ENCODE measurements around the gene ELAVL1.

The ELAVL1 gene

DNA sequence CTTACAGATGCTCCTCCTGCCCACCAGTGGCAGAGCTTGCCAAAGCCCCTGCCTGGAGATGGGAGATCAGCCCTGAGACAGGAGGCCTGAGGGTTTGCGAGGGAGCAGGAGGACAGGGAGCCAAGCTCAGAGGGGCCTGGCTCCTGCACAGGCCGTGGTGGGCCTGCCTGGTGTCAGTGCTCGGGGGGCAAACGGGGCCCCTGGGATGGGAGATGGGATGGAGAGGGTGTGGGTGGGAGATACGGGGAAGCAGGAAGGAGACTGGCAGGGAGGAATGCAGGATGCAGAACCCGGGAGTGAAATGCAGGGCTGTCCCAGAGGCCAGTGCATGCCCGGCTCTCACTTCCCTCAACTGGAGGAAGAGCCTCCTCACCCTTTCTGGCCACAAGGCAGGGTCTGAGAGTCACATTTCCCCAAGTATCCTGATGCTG lies 19.9 kb downstream of the ELAVL1 start:
- DNase-seq (ENCODE audit: low read depth in 2 of 2) = no peak

DNA sequence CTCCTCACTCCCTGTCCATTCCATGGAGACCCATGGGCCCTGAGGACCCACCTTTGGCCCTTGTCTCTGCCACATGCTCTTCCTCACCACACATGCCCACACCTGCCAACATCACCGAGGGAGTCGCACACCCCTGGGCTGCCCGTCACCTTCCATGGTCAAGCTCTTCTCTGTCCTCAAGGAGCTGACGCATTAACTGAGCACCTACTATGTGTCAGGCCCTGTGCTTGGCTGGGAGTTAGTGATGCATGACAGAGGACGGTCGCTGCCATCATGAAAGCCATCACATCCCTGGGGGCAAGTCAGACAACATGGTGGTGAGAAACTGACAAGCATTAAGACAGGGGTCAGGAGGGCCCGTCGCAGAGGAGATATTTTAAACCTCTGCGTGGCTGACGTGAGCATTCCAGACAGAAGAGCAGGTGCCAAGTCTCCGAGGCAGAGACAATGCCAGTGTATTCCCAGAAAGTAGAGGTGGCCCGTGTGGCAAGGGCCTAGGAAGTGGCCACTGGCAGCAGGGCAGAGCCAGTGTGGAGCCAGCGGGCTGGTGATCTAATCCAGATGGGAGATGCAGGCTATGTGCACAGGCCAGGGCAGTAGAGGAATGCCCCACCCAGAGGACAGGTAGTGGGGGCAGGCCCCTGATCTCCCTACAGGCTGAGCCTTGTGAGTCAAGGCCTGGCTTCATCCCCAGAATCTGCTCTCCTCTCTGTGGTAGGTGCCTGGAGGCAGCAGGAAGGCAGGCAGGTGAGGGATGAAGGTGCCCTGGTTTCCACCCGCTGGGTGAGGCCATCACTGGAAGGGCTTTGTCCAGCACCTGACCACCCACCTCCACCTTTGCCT lies 21.2 kb downstream of the ELAVL1 start:
- no peak for DNase-seq (ENCODE audit: low read depth in 2 of 2)

DNA sequence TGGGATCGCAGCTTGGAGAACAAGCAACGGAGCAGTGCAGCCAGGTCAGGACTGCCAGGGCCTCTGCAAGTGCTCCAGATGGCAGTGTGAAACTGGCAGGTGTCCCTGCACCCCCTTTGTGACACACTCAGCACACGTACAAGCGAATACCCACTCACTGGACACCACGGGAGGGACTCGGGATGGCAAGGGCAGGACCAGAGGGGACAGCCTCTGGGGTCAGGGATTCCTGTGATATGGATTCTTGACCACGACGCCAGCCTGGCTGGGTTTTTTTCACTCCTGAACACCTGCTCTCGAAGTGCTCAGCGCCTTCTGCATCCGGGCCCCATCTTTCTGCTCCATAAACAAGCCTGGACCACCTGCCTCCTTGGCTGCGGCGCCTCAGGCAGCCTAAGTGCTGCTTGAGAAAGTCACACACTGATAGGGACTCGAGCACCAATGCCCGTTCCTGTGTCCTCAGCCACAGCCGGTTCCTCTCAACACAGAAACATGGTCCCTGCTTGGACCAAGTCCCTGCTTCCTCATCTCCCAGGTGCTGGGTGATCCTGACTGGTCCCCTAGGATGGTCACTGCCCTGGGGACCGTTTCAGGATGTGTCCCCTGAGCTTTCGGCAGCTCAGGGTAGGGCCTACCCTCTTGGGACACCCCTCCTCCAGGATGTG lies 22.0 kb downstream of the ELAVL1 start:
- no peak for DNase-seq (ENCODE audit: low read depth in 2 of 2)

DNA sequence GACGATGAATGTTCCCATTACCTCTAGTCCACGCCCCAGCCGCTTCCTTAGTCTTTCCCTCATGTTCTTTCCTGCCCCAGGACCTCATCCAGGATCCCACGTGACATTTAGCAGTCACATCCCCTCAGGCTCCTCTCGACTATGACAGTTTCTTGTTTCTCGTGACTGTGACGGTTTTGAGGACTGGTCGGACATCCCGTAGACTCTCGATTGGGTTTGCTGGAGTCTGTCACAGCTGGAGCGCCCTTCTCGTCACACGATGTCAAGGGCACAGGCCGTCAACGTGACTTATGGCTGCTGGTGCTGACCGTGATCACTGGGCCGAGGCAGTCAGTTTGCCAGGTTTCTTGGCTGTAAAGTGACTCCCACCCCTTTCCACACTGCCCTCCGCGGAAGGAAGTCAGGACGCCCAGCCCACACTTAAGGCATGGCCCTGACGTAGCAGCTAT lies 22.8 kb downstream of the ELAVL1 start:
- DNase-seq (ENCODE audit: low read depth in 2 of 2) = no peak

DNA sequence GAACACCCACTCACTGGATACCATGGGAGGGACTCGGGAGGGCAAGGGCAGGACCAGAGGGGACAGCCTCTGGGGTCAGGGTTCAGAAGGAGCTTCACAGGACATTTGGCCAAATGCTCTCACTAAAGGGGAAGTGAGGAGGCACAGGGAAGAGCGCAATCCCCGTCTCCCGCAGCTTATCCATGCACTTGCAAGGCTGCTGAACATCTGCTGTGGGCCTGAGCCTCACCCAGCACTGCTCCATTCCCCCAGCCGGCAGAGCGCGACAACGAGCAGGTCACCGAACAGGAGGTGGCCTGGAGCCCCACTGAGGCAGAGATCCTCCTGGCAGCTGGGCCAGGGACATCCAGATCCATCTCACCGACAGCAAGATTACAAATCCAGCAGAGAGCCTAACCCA lies 23.3 kb downstream of the ELAVL1 start:
- no peak for DNase-seq (ENCODE audit: low read depth in 2 of 2)

DNA sequence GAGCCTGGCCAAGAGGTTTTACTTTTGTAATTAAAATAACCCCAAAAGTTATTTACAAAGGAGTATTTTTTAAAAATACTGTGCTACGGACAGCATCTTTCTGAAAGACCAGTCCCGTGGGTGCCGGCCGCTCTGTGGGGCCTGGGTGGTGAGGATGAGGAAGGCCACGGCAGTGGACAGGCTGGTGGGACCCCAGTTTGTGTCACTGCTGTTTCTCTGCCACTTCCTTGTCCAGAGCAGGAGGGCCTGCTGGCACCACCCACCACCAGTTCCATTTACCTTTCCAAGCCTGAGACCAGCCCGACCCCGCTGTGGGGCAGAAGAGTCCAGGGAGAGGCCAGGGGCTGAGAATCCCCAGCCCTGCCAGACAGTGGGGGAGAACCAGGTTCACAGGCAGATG lies 23.8 kb downstream of the ELAVL1 start:
- no peak for DNase-seq (ENCODE audit: low read depth in 2 of 2)

DNA sequence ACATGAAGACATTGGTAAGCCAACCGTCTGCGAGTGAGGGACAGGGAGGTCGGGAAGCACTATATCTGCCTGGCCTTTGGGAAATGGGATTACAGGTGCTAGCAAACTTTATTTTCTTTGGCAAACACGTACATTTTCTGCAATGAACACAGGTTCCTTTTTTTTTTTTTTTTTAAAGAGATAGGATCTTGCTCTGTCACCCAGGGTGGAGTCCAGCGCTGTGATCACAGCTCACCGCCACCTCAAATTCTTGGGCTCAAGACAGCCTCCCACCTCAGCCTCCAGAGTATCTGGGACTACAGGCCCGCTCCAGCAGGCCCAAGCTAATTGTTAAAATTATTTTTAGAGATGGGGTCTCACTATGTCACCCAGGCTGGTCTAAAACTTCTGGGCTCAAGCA lies 24.2 kb downstream of the ELAVL1 start:
- DNase-seq (ENCODE audit: low read depth in 2 of 2) = no peak

DNA sequence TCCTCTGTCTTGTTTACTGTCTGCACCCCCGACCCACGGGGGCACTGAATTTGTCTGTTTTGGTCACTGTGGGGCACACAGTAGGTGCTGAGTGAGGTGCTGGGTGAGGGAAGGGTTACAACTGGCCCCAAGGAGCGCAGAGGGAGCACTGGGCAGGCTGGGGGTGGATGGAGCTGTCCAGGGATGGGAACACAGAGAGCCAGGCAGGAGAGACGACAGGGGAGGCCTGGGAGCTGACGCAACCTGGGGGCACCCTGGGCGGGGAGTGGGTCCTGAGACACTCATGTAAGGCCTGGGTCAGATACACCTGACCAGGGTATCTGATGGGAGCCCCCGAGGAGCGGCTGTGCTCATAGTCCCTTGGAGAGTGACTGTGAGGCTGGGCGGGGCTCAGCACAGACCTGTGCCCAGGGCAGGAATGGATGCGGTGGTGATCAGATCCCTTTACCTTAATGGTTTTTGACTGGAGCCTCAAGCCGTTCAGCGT lies 24.8 kb downstream of the ELAVL1 start:
- DNase-seq (ENCODE audit: low read depth in 2 of 2) = no peak

DNA sequence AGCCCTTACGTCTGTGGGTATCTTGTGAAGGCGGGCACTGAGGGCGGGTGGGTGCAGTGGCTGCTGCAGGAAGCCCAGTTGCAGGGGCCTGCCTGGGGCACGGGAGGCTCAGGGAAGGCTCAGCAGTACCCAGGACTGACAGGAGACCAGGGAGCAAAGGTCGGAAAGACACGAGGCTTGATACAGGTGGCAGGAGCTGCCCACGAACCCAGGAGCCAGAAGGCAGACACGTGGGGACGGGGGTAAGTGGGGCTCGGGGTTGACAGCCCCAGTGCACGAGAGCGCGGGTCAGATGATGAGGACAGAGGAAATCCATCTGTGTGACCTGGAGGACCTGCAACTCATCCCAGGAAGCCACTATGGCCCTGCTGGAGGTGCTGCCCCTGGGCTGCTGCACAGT lies 25.3 kb downstream of the ELAVL1 start:
- no peak for DNase-seq (ENCODE audit: low read depth in 2 of 2)

DNA sequence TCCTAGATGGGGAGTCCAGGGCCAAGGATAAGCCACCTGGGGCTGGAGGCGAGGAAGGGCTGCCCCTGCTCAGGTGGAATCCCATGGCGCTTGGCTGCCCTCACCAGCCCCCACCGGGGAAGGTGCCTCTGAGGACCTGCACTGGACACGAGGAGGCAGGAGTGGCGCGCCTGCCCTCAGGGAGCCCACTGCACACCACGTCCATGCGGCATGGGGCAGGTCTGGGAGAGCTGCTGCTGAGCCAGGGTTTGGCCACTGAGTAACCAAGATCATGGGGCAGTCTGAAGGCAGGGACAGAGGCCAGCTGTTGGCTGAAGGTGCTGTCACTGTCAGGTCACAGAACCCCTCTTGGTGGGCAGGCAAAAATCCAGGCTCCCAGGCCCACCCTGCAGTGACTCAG lies 25.9 kb downstream of the ELAVL1 start:
- no peak for DNase-seq (ENCODE audit: low read depth in 2 of 2)

DNA sequence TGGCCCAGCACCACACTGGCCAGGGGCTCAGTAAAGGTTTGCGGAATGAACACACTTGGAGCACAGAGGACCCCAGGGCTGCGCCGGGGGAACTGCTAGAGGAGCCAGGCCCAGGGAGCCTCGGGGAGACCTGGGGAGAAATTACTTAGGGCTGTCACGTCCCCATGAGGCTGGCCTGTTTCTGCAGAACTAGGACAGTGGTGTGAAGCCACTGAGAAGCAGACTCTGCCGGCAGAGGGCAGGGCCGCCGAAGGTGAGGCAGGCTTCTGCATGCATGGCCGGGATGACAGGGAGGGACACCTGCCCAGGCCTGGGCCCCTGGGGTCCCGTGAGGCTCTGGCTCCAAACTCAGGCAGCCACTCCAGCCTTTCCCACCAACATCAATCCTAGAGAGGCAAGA lies 26.4 kb downstream of the ELAVL1 start:
- no peak for DNase-seq (ENCODE audit: low read depth in 2 of 2)

DNA sequence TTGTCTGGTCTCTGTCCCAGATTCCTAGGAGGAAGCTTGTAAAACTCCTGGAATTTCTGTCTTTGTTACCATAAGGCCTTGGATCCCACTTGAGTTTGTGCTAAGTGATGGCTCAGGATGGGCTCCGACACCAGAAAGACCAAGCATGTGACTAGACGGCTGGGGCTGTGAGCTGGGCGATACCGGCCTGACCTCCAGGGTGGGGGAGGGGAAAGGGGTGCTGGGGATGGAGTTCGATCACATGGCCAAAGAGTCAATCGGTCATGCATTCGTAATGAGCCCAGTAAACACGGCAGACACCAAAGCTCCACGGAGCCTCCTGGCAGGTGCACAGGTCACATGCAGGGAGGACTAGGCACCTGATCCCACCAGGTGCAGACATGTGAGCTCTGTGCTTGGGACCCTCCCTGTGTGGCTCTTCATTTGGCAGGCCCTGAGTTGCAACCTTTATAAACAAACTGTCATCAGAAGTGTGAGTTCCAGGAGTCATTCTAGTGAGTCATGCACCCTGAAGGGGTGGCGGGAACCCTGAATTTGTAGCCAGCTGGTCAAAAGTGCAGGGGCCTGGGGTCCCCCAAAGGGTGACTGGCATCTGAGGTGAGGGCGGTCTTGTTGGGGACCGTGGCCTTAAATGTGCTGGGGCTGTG lies 27.1 kb downstream of the ELAVL1 start:
- no peak for DNase-seq (ENCODE audit: low read depth in 2 of 2)

DNA sequence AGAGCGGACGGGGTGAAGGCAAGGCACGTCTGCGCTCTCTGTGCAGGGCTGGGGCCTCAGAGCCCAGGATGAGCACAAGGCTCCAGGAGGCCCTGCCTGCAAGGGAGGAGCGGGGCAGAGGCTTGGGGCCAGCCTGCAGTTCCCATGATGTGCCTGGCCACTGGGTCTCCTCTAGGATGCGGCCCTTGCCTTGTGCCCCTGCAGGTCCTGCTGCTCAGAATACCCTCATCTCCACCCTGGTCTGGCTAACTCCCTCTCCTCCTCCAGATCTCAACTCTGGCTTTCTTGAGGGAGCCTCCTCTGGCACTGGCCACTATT lies 27.8 kb downstream of the ELAVL1 start:
- no peak for DNase-seq (ENCODE audit: low read depth in 2 of 2)

DNA sequence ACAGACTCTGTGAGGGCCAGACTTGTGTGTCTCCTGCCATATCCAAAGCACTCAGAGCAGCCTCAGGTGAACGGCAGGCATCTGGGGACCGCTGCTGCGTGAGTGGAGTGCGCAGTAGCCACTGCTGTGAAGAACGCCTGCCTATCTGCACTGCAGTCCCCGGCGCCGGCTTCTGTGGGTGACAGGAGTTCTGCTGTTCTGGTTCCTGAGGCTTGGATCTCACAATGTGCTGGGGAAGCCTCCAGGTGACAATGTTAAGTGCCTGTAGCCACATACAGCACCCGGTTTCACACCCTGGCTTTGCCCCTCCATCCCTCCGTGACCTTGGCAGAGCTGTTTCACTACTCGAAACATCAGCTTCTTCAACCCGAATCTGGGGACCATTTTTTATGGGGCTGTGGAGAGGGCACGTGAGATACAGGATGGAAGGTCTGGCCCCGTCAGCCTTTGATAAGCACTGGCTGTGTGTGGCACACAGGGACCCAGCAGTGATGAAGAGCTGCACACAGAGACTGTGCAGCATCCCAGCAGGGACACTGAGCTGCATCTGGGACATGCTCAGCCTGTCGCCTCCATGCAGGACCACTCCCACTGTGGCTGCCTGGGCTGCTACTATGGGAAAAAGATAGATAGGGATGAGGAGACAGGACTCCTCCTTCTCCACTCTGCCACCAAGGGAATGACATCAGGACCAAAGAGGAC lies 28.3 kb downstream of the ELAVL1 start:
- DNase-seq (ENCODE audit: low read depth in 2 of 2) = no peak

DNA sequence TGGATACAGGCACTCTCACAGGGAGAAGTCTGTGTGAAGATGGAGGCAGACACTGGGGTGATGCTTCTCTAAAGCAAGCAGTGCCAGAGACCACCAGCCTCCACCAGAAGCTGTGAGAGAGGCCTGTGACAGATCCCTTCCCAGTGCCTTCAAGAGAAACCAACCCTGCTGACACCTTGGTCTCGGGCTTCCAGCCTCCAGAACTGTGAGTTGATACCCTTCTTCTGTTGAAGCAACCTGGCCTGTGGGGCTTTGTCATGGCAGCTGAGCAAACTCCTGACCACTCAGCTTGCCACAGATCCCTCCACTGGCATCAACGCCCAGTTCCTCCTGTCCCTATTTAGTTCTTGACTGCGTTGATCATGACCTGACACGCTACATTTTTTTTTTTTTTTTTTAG lies 29.0 kb downstream of the ELAVL1 start:
- DNase-seq (ENCODE audit: low read depth in 2 of 2) = no peak

DNA sequence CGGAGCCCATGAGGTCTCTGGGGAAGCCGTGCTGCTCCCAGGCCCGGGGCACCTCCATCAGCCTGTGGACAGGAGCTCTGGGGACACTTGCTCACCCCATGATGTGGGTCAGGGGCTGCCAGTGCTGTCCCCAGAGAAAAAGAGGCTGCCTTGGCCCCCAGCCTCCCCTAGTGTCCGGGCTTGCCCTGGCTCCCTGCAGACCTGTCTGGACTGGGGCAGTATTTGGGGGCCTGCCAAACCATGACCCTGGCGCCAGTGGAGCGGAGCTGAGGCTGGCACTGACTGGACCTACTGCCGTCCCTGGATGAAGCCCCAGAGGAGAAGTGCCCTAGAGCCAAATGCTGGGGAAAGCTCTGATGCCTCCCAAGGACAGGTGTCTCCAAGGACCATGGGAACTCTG lies 30.4 kb downstream of the ELAVL1 start:
- DNase-seq (ENCODE audit: low read depth in 2 of 2) = no peak

DNA sequence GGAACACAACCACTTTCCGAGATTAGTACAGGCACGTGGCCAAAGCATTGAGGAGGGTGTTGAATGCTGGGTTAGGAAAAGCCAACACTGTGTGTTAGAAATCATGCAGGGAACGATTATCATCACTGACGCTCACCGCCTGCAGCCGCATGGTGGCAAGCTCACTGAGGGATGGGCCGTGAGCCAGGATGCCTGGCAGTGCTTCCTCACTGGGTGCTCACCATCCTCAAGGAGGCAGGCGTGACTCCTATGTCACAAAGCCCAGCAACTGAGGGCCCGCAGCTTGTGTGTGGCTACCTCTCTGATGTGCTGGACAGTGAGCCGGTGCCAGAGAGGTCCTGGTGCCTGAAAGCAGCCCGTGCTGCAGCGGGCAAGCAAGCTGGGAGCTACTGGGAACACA lies 31.6 kb downstream of the ELAVL1 start:
- no peak for DNase-seq (ENCODE audit: low read depth in 2 of 2)

DNA sequence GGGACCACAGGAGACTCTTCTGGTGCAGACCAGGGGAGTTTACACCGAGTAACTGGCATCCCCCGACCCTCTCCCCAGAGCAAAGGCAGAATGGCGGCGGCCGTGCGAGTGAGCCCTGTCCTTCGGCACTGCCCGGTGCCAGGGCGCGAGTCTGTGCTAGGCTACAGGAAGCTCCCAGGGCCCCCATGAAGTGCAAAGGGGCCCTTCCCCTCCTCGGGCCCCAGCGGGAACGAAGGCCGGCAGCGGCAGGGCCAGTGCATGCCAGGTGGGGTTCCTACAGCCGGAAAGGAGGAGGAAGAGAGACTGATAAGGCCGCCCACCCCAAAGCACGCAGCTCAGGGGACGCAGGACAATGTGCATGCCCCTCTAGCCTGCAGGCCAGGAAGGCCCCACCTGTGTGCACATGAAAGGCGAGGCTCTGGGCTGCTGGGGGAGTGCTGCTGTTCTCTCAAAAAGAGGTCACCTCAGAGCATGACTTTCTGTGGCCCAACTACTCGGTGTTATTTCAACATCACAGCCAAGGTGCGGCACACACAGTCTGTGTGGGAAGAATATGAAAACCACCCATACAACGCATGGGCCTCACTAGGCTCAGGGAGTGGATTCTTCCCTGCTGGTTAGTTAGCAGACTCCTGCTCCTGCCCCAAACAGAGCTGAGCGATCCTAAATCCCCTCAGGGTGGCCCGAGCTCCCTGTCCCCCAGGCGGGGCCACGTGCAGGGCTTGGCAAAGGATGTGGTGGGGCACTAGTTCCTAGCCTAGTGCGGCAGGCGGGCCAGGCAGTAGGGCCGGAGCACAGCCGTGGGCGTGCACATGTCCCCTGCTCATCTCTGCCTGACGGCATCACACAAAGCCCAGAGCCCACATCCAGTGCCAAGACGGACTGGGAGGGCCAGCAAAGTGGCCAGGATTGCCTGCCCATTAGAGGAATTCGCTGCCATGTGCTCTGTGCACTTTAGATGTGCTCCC lies 33.6 kb downstream of the ELAVL1 start:
- DNase-seq (ENCODE audit: low read depth in 2 of 2) = no peak

DNA sequence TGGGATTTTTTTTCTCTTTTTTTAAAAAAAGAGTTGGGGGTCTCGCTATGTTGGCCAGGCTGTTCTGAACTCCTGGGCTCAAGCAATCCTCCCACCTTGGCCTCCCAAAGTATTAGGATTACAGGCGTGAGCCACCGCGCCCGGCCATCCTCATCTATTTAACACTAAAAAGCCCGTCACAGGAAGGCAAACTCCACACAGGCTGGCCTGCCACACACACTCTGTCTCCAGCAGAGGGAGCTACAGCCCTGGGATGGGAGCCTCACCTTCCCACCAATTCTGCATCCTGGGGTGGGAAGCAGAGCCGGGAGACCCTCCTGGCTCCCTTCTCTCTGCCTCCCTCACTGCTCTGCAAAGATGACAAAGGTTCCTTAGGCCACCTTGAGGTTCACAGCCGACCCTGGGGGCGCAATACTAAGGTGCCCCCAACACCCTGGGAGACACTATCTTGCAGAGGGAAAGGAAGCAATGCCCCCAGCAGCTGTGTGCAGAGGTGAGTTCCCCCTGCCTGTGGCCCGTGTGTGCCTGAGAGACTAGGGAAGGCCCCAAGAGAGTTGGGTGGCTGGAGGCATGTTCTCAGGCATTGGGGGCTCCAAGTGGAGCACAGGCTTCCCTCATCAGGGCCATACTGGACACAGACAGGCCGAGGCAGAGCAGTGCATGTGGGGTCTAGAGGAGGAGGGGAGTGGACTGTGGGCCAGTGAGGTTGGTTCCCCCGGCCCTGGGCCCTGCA lies 34.6 kb downstream of the ELAVL1 start:
- no peak for DNase-seq (ENCODE audit: low read depth in 2 of 2)

DNA sequence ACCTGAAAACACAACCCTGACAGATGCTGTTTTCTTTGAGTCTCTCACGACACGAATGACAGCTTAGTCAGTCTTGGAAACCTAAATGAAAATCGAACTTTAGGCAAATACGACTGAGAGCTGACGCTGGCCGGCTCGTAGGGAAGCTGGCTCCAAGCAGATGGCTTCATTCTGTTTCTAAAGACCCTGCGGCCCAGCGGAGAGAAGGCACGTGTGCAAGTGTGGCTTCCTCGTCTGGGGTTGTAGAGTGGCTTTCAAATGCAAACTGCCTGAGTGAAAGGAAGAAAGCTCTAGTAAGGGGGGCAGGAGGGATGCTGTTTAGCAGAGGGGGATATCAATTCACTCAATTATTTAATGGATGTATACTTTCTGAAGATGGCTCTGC lies 35.9 kb downstream of the ELAVL1 start:
- DNase-seq (ENCODE audit: low read depth in 2 of 2) = no peak

All from stimulated activated CD8-positive, alpha-beta memory T cell treated with anti-CD3 and anti-CD28 coated beads, Interleukin-15, amount 100 ng/mL, for 4 hours (primary cell).